NOMO-1 treated with DMSO at 0.1 percent for 48 hours (cell line): ENCODE data around the gene CLCA1.

Source experiments
- DNase-seq: peaks from one replicate; lab custom pipeline; 2025; ENCODE audit not compliant: unreplicated experiment; lab: John Stamatoyannopoulos, UW

Gene CLCA1

GRCh38 chr1:86541859-86542258 is 73.1 kb downstream of the CLCA1 start:
- DNase-seq = no peak

GRCh38 chr1:86542631-86543030 is 73.9 kb downstream of the CLCA1 start:
- DNase-seq = no peak

GRCh38 chr1:86546787-86547221 is 78.1 kb downstream of the CLCA1 start, which contains the start of gene CLCA4:
TSS of gene CLCA4 (plus strand) at chr1:86547078. CDS start at chr1:86547120, 42 bp downstream.
- DNase-seq = no peak

- DNase-seq = no peak
Observed at GRCh38 chr1:86548839-86549238, 80.1 kb downstream of the CLCA1 start.
